Neural cell (in vitro differentiated cells): ENCODE measurements around the gene UBA3. TPM values are rescaled to one million over a fixed set of nuclear protein-coding genes. Genes with fewer than 3 reads are reported as not detected.
A peak's percentile ranks its signal among the peaks of the same experiment; 100 is the strongest.

Source experiments
- H2AFZ ChIP-seq: fragments of 200-600, 300-800 bp; sonication (generic), shearing (Covaris generic); 2 replicates; pipeline ENCODE4 v1.6.0; 2014; ENCODE audit warnings: low read depth, mild to moderate bottlenecking, antibody characterized with exemption, low read length, moderate library complexity
- H3F3A ChIP-seq: fragments of 200-600 bp; shearing (Covaris generic); 2 replicates; pipeline ENCODE4 v1.6.1; 2016; ENCODE audit warnings: mild to moderate bottlenecking, moderate library complexity, mixed read lengths, antibody characterized with exemption, low read length; ENCODE audit not compliant: insufficient read depth, poor library complexity, severe bottlenecking
- H3K27ac ChIP-seq: fragments of 200-600, 300-800 bp; sonication (generic), shearing (Covaris generic); 2 replicates; pipeline ENCODE4 v1.5.1; 2014; ENCODE audit warnings: mild to moderate bottlenecking, low read length, moderate library complexity
- H3K27me3 ChIP-seq: fragments of 300-800, 200-600 bp; sonication (generic), shearing (Covaris generic); 2 replicates; pipeline ENCODE4 v1.6.0; 2014; ENCODE audit warnings: mild to moderate bottlenecking, low read depth, low read length, moderate library complexity; ENCODE audit not compliant: insufficient read depth
- H3K36me3 ChIP-seq: fragments of 300-800, 200-600 bp; sonication (generic), shearing (Covaris generic); 2 replicates; pipeline ENCODE4 v1.5.1; 2014; ENCODE audit warnings: mild to moderate bottlenecking, antibody characterized with exemption, low read length, moderate library complexity; ENCODE audit not compliant: insufficient read depth
- H3K4me2 ChIP-seq: fragments of 300-800, 200-600 bp; sonication (generic), shearing (Covaris generic); 2 replicates; pipeline ENCODE4 v1.6.0; 2014; ENCODE audit warnings: mild to moderate bottlenecking, low read length
- H3K4me3 ChIP-seq: fragments of 300-800, 200-600 bp; sonication (generic), shearing (Covaris generic); 2 replicates; pipeline ENCODE4 v1.5.1; 2014; ENCODE audit warnings: mild to moderate bottlenecking, low read length, moderate library complexity
- H3K79me2 ChIP-seq: fragments of 200-600 bp; shearing (Covaris generic); replicated peaks from 2 replicates; pipeline ENCODE4 v1.6.0; 2014; ENCODE audit warnings: mild to moderate bottlenecking, low read length, moderate library complexity; ENCODE audit not compliant: insufficient read depth
- H3K9ac ChIP-seq: fragments of 300-800, 200-600 bp; sonication (generic), shearing (Covaris generic); 2 replicates; pipeline ENCODE4 v1.6.1; 2016; ENCODE audit warnings: mild to moderate bottlenecking, low read length, mixed read lengths
- H3K9me2 ChIP-seq: fragments of 200-600 bp; shearing (Covaris generic); 2 replicates; pipeline ENCODE4 v1.6.1; 2016; ENCODE audit warnings: mild to moderate bottlenecking, low read length, mixed read lengths; ENCODE audit not compliant: insufficient read depth
- H3K9me3 ChIP-seq: fragments of 200-600, 300-800 bp; sonication (generic), shearing (Covaris generic); 2 replicates; pipeline ENCODE4 v1.6.1; 2016; ENCODE audit warnings: mild to moderate bottlenecking, mixed run types, low read length, moderate library complexity, mixed read lengths
- H4K20me1 ChIP-seq: fragments of 200-600 bp; shearing (Covaris generic); 2 replicates; pipeline ENCODE4 v1.6.1; 2016; ENCODE audit warnings: mild to moderate bottlenecking, mixed run types; ENCODE audit not compliant: insufficient read depth
- CTCF ChIP-seq: fragments of 450-650 bp; IDR thresholded peaks from 2 replicates; pipeline ENCODE4 v1.5.1; 2014; ENCODE audit warnings: antibody characterized with exemption, mild to moderate bottlenecking, moderate library complexity; ENCODE audit not compliant: poor library complexity, severe bottlenecking
- EZH2 ChIP-seq: fragments of 200-600, 300-800 bp; shearing (Covaris generic), sonication (generic); IDR thresholded peaks from 2 replicates; pipeline ENCODE4 v1.6.1; 2014; ENCODE audit warnings: antibody characterized with exemption, low read length, borderline replicate concordance, mild to moderate bottlenecking; ENCODE audit not compliant: insufficient read depth, poor library complexity, severe bottlenecking
- MXI1 ChIP-seq: fragments of 450-650 bp; conservative IDR thresholded peaks from 2 replicates; pipeline ENCODE4 v1.6.1; 2014; ENCODE audit warnings: antibody characterized with exemption, mild to moderate bottlenecking; ENCODE audit not compliant: poor library complexity, severe bottlenecking
- POLR2AphosphoS5 ChIP-seq: IDR thresholded peaks from 2 replicates; pipeline ENCODE4 v1.6.1; 2012
- RAD21 ChIP-seq: fragments of 450-650 bp; conservative IDR thresholded peaks from 2 replicates; pipeline ENCODE4 v1.6.1; 2014; ENCODE audit warnings: antibody characterized with exemption, mild to moderate bottlenecking, moderate library complexity
- REST ChIP-seq: IDR thresholded peaks from 2 replicates; pipeline ENCODE4 v1.6.1; 2012; ENCODE audit warnings: borderline replicate concordance
- SMC3 ChIP-seq: fragments of 450-650 bp; conservative IDR thresholded peaks from 2 replicates; pipeline ENCODE4 v1.6.1; 2014; ENCODE audit warnings: antibody characterized with exemption, mild to moderate bottlenecking, moderate library complexity; ENCODE audit not compliant: poor library complexity
- TAF1 ChIP-seq: IDR thresholded peaks from 2 replicates; pipeline ENCODE4 v1.6.1; 2012; ENCODE audit warnings: low read depth
- polyA plus RNA-seq: library from polyadenylated mRNA; depleted of rRNA; stranded (reverse); fragments of >200 nt; gene quantifications from 2 replicates; pipeline ENCODE4 v1.2.3, GENCODE V29; 2014

Gene UBA3
- polyA plus RNA-seq, 1 donor from 2014 or later: 168 TPM

GRCh38 chr3:69079269-69080159 lies 651 bp downstream of the UBA3 start:
- Histone ChIP-seq H3K79me2 (peaks cover 46% of the 10 kb centered on the region), H2AFZ (peak overlapping the region; percentile 25), H3F3A (no peaks in the 10 kb centered on the region)

DNA sequence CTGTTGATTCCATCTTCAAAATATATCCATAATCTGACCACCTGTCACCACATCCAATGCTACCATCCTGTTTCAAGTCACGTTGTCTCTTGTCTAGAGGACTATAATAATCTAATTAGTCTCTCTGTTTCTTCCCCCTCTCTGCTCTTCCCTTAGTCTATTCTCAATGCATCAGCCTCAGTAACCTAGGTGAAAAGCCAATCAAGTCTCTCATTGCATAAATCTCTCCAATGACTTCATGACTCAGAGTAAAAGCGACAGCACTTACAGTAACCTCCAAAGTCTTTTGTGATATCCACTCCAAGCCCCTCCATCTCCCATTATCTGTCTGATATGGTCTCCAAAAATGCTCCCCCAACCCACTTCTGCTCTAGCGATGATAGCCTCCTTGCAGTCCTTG lies 7.2 kb downstream of the UBA3 start:
- Histone ChIP-seq H4K20me1 (no peaks in the 10 kb centered on the region), H3K4me3 (no peak overlapping the region), H3K79me2 (peaks cover 28% of the 10 kb centered on the region)
- TF ChIP-seq REST (no peak), MXI1 (no peak), EZH2 (no peak), SMC3 (no peak), TAF1 (no peak)

More at GRCh38 chr3:69079269-69080159, 651 bp downstream of the UBA3 start:
- peak overlapping the region; percentile 78 for H3K4me2 ChIP-seq
- peak overlapping the region; percentile 88 for H3K4me3 ChIP-seq
- no peak for TF ChIP-seq POLR2AphosphoS5
- TF ChIP-seq REST: no peak
- TF ChIP-seq CTCF: no peak
- peak; percentile 19 for TF ChIP-seq MXI1
- TF ChIP-seq TAF1: no peak
- no peak for TF ChIP-seq RAD21
- H3K9me2 ChIP-seq: no peaks in the 10 kb centered on the region
- peak overlapping the region; percentile 47 for H3K27ac ChIP-seq
- H4K20me1 ChIP-seq: no peaks in the 10 kb centered on the region
- no peaks in the 10 kb centered on the region for H3K27me3 ChIP-seq
- peak overlapping the region; percentile 80 for H3K9ac ChIP-seq
- H3K9me3 ChIP-seq: no peaks in the 10 kb centered on the region
- H3K36me3 ChIP-seq: no peaks in the 10 kb centered on the region

More for the DNA sequence above, 7.2 kb downstream of the UBA3 start:
- Histone ChIP-seq H3K9ac (no peak overlapping the region), H3K9me3 (no peaks in the 10 kb centered on the region), H3K27ac (no peak overlapping the region), H3K36me3 (no peaks in the 10 kb centered on the region), H2AFZ (no peak overlapping the region), H3F3A (no peaks in the 10 kb centered on the region), H3K4me2 (no peak overlapping the region), H3K27me3 (no peaks in the 10 kb centered on the region), H3K9me2 (no peaks in the 10 kb centered on the region)
